Spleen (tissue), 13 donors: ENCODE measurements around the gene USP17L17. TPM values are rescaled to one million over a fixed set of nuclear protein-coding genes. Genes with fewer than 3 reads are reported as not detected.
"Not testable (repeated sequence)": the region's sequence is repeated elsewhere in the genome, so short reads cannot be mapped to it uniquely, and the experiment has no call there.

Source experiments
- DNase-seq: peaks from one replicate; pipeline ENCODE4 v3.0.0-alpha.2; 2020
- H3K27ac ChIP-seq, 8 donors: fragments of 200-600 bp; sonication (generic) in 7 of 8; 1 replicate in 4 of 8; 2 replicates in 4 of 8; pipeline versions ENCODE4 v1.5.0 to v1.8.0; 2016 to 2021; ENCODE audit warnings: inconsistent platforms in 4 of 8, mild to moderate bottlenecking in 4 of 8, moderate library complexity in 1 of 8
- H3K27me3 ChIP-seq, 7 donors: fragments of 200-600 bp; sonication (generic) in 6 of 7; replicated peaks in 1 of 7; 1 replicate in 4 of 7; 2 replicates in 3 of 7; pipeline versions ENCODE4 v1.5.0 to v1.8.0; 2016 to 2021; ENCODE audit warnings: inconsistent platforms in 3 of 7, mild to moderate bottlenecking in 1 of 7
- H3K36me3 ChIP-seq, 6 donors: fragments of 200-600 bp; sonication (generic) in 5 of 6; 1 replicate in 4 of 6; 2 replicates in 2 of 6; pipeline versions ENCODE4 v1.5.0 to v1.8.0; 2016 to 2021; ENCODE audit warnings: inconsistent platforms in 2 of 6
- H3K4me1 ChIP-seq, 6 donors: fragments of 200-600 bp; sonication (generic) in 5 of 6; 1 replicate in 3 of 6; 2 replicates in 3 of 6; pipeline versions ENCODE4 v1.5.0 to v1.8.0; 2016 to 2021; ENCODE audit warnings: inconsistent platforms in 3 of 6
- H3K4me3 ChIP-seq, 8 donors: fragments of 200-600 bp; sonication (generic) in 7 of 8; 1 replicate in 4 of 8; 2 replicates in 4 of 8; pipeline versions ENCODE4 v1.5.0 to v1.8.0; 2016 to 2021; ENCODE audit warnings: inconsistent platforms in 4 of 8, mild to moderate bottlenecking in 4 of 8, moderate library complexity in 2 of 8
- H3K9me3 ChIP-seq, 8 donors: fragments of 200-600 bp; sonication (generic) in 7 of 8; 1 replicate in 4 of 8; 2 replicates in 4 of 8; pipeline versions ENCODE4 v1.5.0 to v1.8.0; 2016 to 2021; ENCODE audit warnings: inconsistent platforms in 4 of 8
- WGBS, 5 donors: extraction: QIAGEN DNeasy Blood & Tissue Kit in 3 of 5; methylation state at CpG; one replicate each; pipeline versions ENCODE4 v1.1.5 to v1.1.7; 2013 to 2018; 5-methylcytosine and 5-hydroxymethylcytosine counted together
- intact Hi-C: fragments of 100-400 bp; cut with DNase I; formaldehyde crosslinking; loops from one replicate; pipeline ENCODE4 v1.15.0; 2023; ENCODE audit warnings: low total_unique reads
- long read RNA-seq, 2 donors: transcript quantifications; one replicate each; lab custom pipeline, GENCODE V29; 2026
- polyA plus RNA-seq, 3 donors: library from polyadenylated mRNA; stranded (reverse); fragments of 200-250 nt; gene quantifications; one replicate each; pipeline ENCODE4 v1.2.1, GENCODE V29; 2013
- total RNA-seq, 7 donors: library from RNA; depleted of rRNA in 3 of 7; stranded (reverse); fragments of >200 nt in 3 of 7; fragmentation: NEBNext Ultra II Directional in 4 of 7; extraction: Animal tissue kit (Norgen Biotek cat#: 25700) in 4 of 7; gene quantifications; one replicate each; pipeline versions ENCODE4 v1.1.0 to v1.2.1, GENCODE V29; 2016 to 2021
- donor health status: healthy with polysubstance abuse.
- donor health status: DM: no; HTN: no; CAD: no; lungs with moderate emphysema.
- donor health status: DM: no; HTN: no; CAD: no.
- donor health status: Bipolar disorder and iron deficiency.
- donor health status: healthy.
- donor health status: DM: no; HTN: no; CAD: no.
- donor health status: DM: yes; HTN: yes; CAD: no.

The USP17L17 gene
- total RNA-seq = not detected
- polyA plus RNA-seq = not detected
- long read RNA-seq, donor 1 = 0 reads
- long read RNA-seq, donor 2 = 0 reads

- H3K4me1 ChIP-seq, H3K4me3 ChIP-seq, DNase-seq, H3K9me3 ChIP-seq, intact Hi-C loops, H3K27me3 ChIP-seq, H3K27ac ChIP-seq, H3K36me3 ChIP-seq: not testable (repeated sequence)
- 89 to 94% (median 92%) methylated on average over 4 to 14 of the region's 14 CpGs for WGBS, 5 donors
Measured at GRCh38 chr4:9243579-9243978, at the start of gene USP17L17. TSS of gene USP17L17 (plus strand) at chr4:9243879. CDS start at chr4:9243879, 0 bp downstream.

- H3K36me3 ChIP-seq, DNase-seq, H3K27ac ChIP-seq, H3K4me1 ChIP-seq, H3K27me3 ChIP-seq, intact Hi-C loops, H3K9me3 ChIP-seq, H3K4me3 ChIP-seq: not testable (repeated sequence)
- WGBS, 5 donors = 89% methylated on average over 12 of the region's 13 CpGs; no CpG with 5 or more reads in 4 of the 5 donors
Measured at GRCh38 chr4:9210357-9210756, 33.3 kb upstream of the USP17L17 start, which contains the start of gene USP17L10. TSS of gene USP17L10 (plus strand) at chr4:9210657. CDS start at chr4:9210657, 0 bp downstream.

GRCh38 chr4:9214701-9215100 is 29.0 kb upstream of the USP17L17 start:
- 78 to 86% (median 81%) methylated on average over 9 to 11 of the region's 14 CpGs for WGBS, 5 donors
- H3K27ac ChIP-seq, H3K4me1 ChIP-seq, H3K36me3 ChIP-seq, H3K9me3 ChIP-seq, H3K4me3 ChIP-seq, H3K27me3 ChIP-seq, intact Hi-C loops: not testable (repeated sequence)
- peak; percentile 41 for DNase-seq

- H3K27me3 ChIP-seq, DNase-seq, H3K9me3 ChIP-seq, H3K4me3 ChIP-seq, H3K4me1 ChIP-seq, H3K36me3 ChIP-seq, H3K27ac ChIP-seq, intact Hi-C loops: not testable (repeated sequence)
- 94% methylated on average over 10 of the region's 14 CpGs; no CpG with 5 or more reads in 4 of the 5 donors for WGBS, 5 donors
Measured at GRCh38 chr4:9215105-9215504, 28.6 kb upstream of the USP17L17 start, which contains the start of gene USP17L11. TSS of gene USP17L11 (plus strand) at chr4:9215405. CDS start at chr4:9215405, 0 bp downstream.

- intact Hi-C loops, H3K9me3 ChIP-seq, H3K4me3 ChIP-seq, H3K27me3 ChIP-seq, H3K27ac ChIP-seq, H3K4me1 ChIP-seq, DNase-seq, H3K36me3 ChIP-seq: not testable (repeated sequence)
- no CpG with 5 or more reads among the region's 13 CpGs for WGBS, 5 donors
Measured at GRCh38 chr4:9219852-9220251, 23.8 kb upstream of the USP17L17 start, which contains the start of gene USP17L12. TSS of gene USP17L12 (plus strand) at chr4:9220152. CDS start at chr4:9220152, 0 bp downstream.

- intact Hi-C loops, H3K27ac ChIP-seq, H3K9me3 ChIP-seq, H3K4me1 ChIP-seq, DNase-seq, H3K36me3 ChIP-seq, H3K4me3 ChIP-seq, H3K27me3 ChIP-seq: not testable (repeated sequence)
- no CpG with 5 or more reads among the region's 14 CpGs for WGBS, 5 donors
Measured at GRCh38 chr4:9224596-9224995, 19.1 kb upstream of the USP17L17 start, which contains the start of gene USP17L13. TSS of gene USP17L13 (plus strand) at chr4:9224896. CDS start at chr4:9224896, 0 bp downstream.

- 81 to 96% (median 89%) methylated on average over 4 to 6 of the region's 8 CpGs for WGBS, 5 donors
- H3K27ac ChIP-seq, H3K4me1 ChIP-seq, H3K36me3 ChIP-seq, H3K9me3 ChIP-seq, intact Hi-C loops, H3K4me3 ChIP-seq, H3K27me3 ChIP-seq: not testable (repeated sequence)
- peak; percentile 65 for DNase-seq
Measured at GRCh38 chr4:9230249-9230648, 13.4 kb upstream of the USP17L17 start.

GRCh38 chr4:9234085-9234484 is 9.6 kb upstream of the USP17L17 start, which contains the start of gene USP17L15:
TSS of gene USP17L15 (plus strand) at chr4:9234385. CDS start at chr4:9234385, 0 bp downstream.
- H3K27me3 ChIP-seq, H3K36me3 ChIP-seq, DNase-seq, H3K4me1 ChIP-seq, H3K4me3 ChIP-seq, H3K27ac ChIP-seq, H3K9me3 ChIP-seq, intact Hi-C loops: not testable (repeated sequence)
- WGBS, 5 donors = no CpG with 5 or more reads among the region's 15 CpGs

- H3K36me3 ChIP-seq, H3K27ac ChIP-seq, H3K4me3 ChIP-seq, H3K27me3 ChIP-seq, H3K4me1 ChIP-seq, H3K9me3 ChIP-seq, intact Hi-C loops: not testable (repeated sequence)
- DNase-seq = peak; percentile 66
- WGBS, 5 donors = 77 to 87% (median 85%) methylated on average over 8 to 11 of the region's 12 CpGs; no CpG with 5 or more reads in 2 of the 5 donors
Measured at GRCh38 chr4:9238461-9238860, 5.2 kb upstream of the USP17L17 start.

GRCh38 chr4:9247953-9248680 is 4.4 kb downstream of the USP17L17 start, which contains the start of gene USP17L18:
TSS of gene USP17L18 (plus strand) at chr4:9248630. CDS start at chr4:9248630, 0 bp downstream.
- H3K4me1 ChIP-seq, H3K36me3 ChIP-seq, H3K4me3 ChIP-seq, H3K27me3 ChIP-seq, H3K27ac ChIP-seq, H3K9me3 ChIP-seq, intact Hi-C loops: not testable (repeated sequence)
- DNase-seq = peak; percentile 72
- WGBS, 5 donors = 81 to 96% (median 94%) methylated on average over 11 to 21 of the region's 26 CpGs

GRCh38 chr4:9253078-9253477 is 9.4 kb downstream of the USP17L17 start, which contains the start of gene USP17L19:
TSS of gene USP17L19 (plus strand) at chr4:9253378. CDS start at chr4:9253378, 0 bp downstream.
- H3K4me1 ChIP-seq, H3K27me3 ChIP-seq, H3K4me3 ChIP-seq, intact Hi-C loops, DNase-seq, H3K9me3 ChIP-seq, H3K27ac ChIP-seq, H3K36me3 ChIP-seq: not testable (repeated sequence)
- WGBS, 5 donors = no CpG with 5 or more reads among the region's 13 CpGs
